Kidney (tissue), 14 donors: Measurements from ENCODE around the gene DUOX1. TPM values are rescaled to one million over a fixed set of nuclear protein-coding genes. Genes with fewer than 3 reads are reported as not detected.

Experiments
- DNase-seq, 5 donors: peaks; one replicate each; pipeline ENCODE4 v3.0.0-alpha.2; 2013 to 2020
- FAIRE-seq: peaks from 2 replicates; lab custom pipeline; 2012; peaks lifted over from hg19 to GRCh38; lab: Jason Lieb, UNC
- H3K27ac ChIP-seq, 2 donors: one replicate each; pipeline ENCODE4 v1.7.0; 2013; ENCODE audit warnings: low read depth in 2 of 2, low read length in 2 of 2, inconsistent platforms in 1 of 2
- H3K27me3 ChIP-seq: one replicate; pipeline ENCODE4 v1.7.1; 2013; ENCODE audit warnings: low read length, inconsistent platforms; ENCODE audit not compliant: control insufficient read depth, insufficient read depth
- H3K36me3 ChIP-seq, 3 donors: one replicate each; pipeline versions ENCODE4 v1.7.0 to v1.7.1; 2013; ENCODE audit warnings: low read length in 3 of 3, control low read depth in 1 of 3, inconsistent platforms in 1 of 3; ENCODE audit not compliant: insufficient read depth in 3 of 3, control insufficient read depth in 2 of 3
- H3K4me1 ChIP-seq, 3 donors: one replicate each; pipeline versions ENCODE4 v1.7.0 to v1.7.1; 2013; ENCODE audit warnings: low read length in 3 of 3, inconsistent platforms in 1 of 3, low read depth in 1 of 3; ENCODE audit not compliant: control insufficient read depth in 2 of 3, insufficient read depth in 2 of 3
- H3K4me3 ChIP-seq, 3 donors: one replicate each; pipeline versions ENCODE4 v1.7.0 to v1.8.1; 2013; ENCODE audit warnings: low read length in 3 of 3, control low read depth in 1 of 3, inconsistent platforms in 1 of 3
- H3K9ac ChIP-seq, 3 donors: one replicate each; pipeline versions ENCODE4 v1.7.0 to v1.7.1; 2013; ENCODE audit warnings: low read length in 3 of 3, control low read depth in 1 of 3, inconsistent platforms in 1 of 3
- H3K9me3 ChIP-seq, 3 donors: one replicate each; pipeline versions ENCODE4 v1.7.0 to v1.7.1; 2013; ENCODE audit warnings: low read length in 3 of 3, control low read depth in 1 of 3, inconsistent platforms in 1 of 3; ENCODE audit not compliant: control insufficient read depth in 2 of 3, insufficient read depth in 1 of 3
- CTCF ChIP-seq: IDR thresholded peaks from 3 replicates; pipeline ENCODE4 v1.5.1; 2012; ENCODE audit warnings: mild to moderate bottlenecking, moderate library complexity, borderline replicate concordance; ENCODE audit not compliant: insufficient read depth; ENCODE audit errors: extremely low read depth
- intact Hi-C: fragments of 100-400 bp; cut with DNase I; formaldehyde crosslinking; loops from one replicate; pipeline ENCODE4 v1.11.1; 2022
- polyA plus RNA-seq: library from polyadenylated mRNA; stranded (reverse); fragments of 350-450 nt; fragmentation: Illumina TruSeq; extraction: RNeasy Lipid Tissue Mini Kit (QIAGEN cat#74804); gene quantifications from one replicate; pipeline ENCODE4 v1.2.3, GENCODE V29; 2014; ENCODE audit warnings: low read depth, low replicate concordance; ENCODE audit not compliant: insufficient read depth
- total RNA-seq: library from RNA; stranded (reverse); fragmentation: NEBNext Ultra II Directional; extraction: Animal tissue kit (Norgen Biotek cat#: 25700); gene quantifications from one replicate; pipeline ENCODE4 v1.2.1, GENCODE V29; 2021
- donor health status: control.
- donor health status: control.
- donor health status: control.
- donor health status: control.
- donor health status: control.
- donor health status: DM: yes; HTN: yes; CAD: no.
- donor health status: Normal renal cell carcinoma (clear cell type).

Gene DUOX1
- total and polyA plus RNA-seq, 2 donors from 2014 or later, result 0.26 to 1.6 TPM

GRCh38 chr15:45137703-45138102 is 7.9 kb downstream of the DUOX1 start:
- H3K4me3 ChIP-seq, result no peak overlapping the region

GRCh38 chr15:45138814-45139765 is 9.3 kb downstream of the DUOX1 start:
- H3K27ac ChIP-seq, result no peak overlapping the region
- H3K9me3 ChIP-seq, result no peaks in the 10 kb centered on the region
- no peaks in the 10 kb centered on the region for H3K36me3 ChIP-seq
- DNase-seq (no peak), FAIRE-seq (no peak)
- no peak for TF ChIP-seq CTCF
- no peak overlapping the region for H3K4me3 ChIP-seq
- H3K4me1 ChIP-seq, result peaks cover 0 to 4% (median 0%) of the 10 kb centered on the region in 3 donors
- peaks cover 4% of the 10 kb centered on the region for H3K27me3 ChIP-seq
- intact Hi-C loops, result no loop called here
- no peak overlapping the region for H3K9ac ChIP-seq

More at GRCh38 chr15:45137703-45138102, 7.9 kb downstream of the DUOX1 start:
- H3K27ac ChIP-seq, result no peak overlapping the region
- no peak for DNase-seq
- H3K27me3 ChIP-seq, result peaks cover 4% of the 10 kb centered on the region
- no peak for TF ChIP-seq CTCF
- no peaks in the 10 kb centered on the region for H3K9me3 ChIP-seq
- peaks cover 0 to 4% (median 0%) of the 10 kb centered on the region in 3 donors for H3K4me1 ChIP-seq
- no peak overlapping the region for H3K9ac ChIP-seq
- no peak for FAIRE-seq
- intact Hi-C loops, result no loop called here
- H3K36me3 ChIP-seq, result no peaks in the 10 kb centered on the region

GRCh38 chr15:45139770-45140169 is 10.0 kb downstream of the DUOX1 start:
- Histone ChIP-seq H3K27ac (no peak overlapping the region), H3K9ac (no peak overlapping the region), H3K27me3 (peaks cover 4% of the 10 kb centered on the region), H3K36me3 (no peaks in the 10 kb centered on the region), H3K4me3 (no peak overlapping the region), H3K4me1 (peaks cover 0 to 3% (median 0%) of the 10 kb centered on the region in 3 donors), H3K9me3 (no peaks in the 10 kb centered on the region)
- no peak for TF ChIP-seq CTCF
- FAIRE-seq, result no peak
- intact Hi-C loops, result no loop called here
- DNase-seq, result no peak
